ENCODE results near the gene C12orf57.

Gene C12orf57

DNA sequence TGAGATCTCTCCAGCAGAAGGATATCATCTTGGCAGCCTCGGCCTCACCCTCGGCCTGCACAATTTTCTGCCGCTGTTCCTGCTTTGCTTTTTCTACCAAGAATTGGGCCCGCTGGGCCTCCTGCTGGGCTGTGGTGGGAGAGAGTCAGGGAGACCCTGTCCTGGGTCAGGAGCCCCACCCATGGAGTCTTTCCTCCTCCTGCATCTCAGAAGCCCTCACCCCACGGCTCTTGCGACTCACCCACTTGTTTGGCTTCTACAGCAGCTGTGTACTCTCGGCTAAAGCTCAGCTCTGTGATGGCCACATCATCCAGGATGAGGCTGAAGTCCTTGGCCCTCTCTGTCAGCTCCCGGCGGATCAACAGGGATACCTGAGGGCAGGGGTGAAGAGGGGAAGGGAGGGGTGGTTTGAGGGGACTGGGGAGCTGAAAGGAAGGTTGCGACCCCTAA is 23.9 kb downstream of the C12orf57 start:
- H2AFZ ChIP-seq (ENCODE audit: low read length), result no peak overlapping the region
- H4K20me1 ChIP-seq (ENCODE audit: insufficient read depth, low read length), result no peaks in the 10 kb centered on the region
- no peak for DNase-seq
- no peak overlapping the region for H3K4me3 ChIP-seq (ENCODE audit: low read length)
- H3K9ac ChIP-seq (ENCODE audit: low read length), result no peak overlapping the region
- peaks cover 61% of the 10 kb centered on the region for H3K79me2 ChIP-seq (ENCODE audit: low read length)
- peaks cover 57% of the 10 kb centered on the region for H3F3A ChIP-seq (ENCODE audit: insufficient read depth, low read length)
- no peaks in the 10 kb centered on the region for H3K9me3 ChIP-seq (replicated peaks; ENCODE audit: insufficient read depth, low read length)
- no peaks in the 10 kb centered on the region for H3K27me3 ChIP-seq (replicated peaks; ENCODE audit: insufficient read depth, low read length)
- peaks cover 18% of the 10 kb centered on the region for H3K36me3 ChIP-seq (replicated peaks; ENCODE audit: insufficient read depth, low read length)
- TF ChIP-seq EZH2 (optimal IDR thresholded peaks at IDR 0.05; ENCODE audit: low read depth, low read length) (no peak), EZH2phosphoT487 (IDR thresholded peaks at IDR 0.05; ENCODE audit: low read length) (no peak), CTCF (IDR thresholded peaks at IDR 0.05; ENCODE audit: low read length) (no peak)
- H3K27ac ChIP-seq (ENCODE audit: low read length), result no peak overlapping the region
- H3K4me1 ChIP-seq (ENCODE audit: low read length), result peaks cover 38% of the 10 kb centered on the region
- no peaks in the 10 kb centered on the region for H3K9me2 ChIP-seq (replicated peaks; ENCODE audit: insufficient read depth, low read length)
- H3K4me2 ChIP-seq (ENCODE audit: low read depth, low read length), result no peak overlapping the region

- H4K20me1 ChIP-seq (ENCODE audit: insufficient read depth, low read length), result no peaks in the 10 kb centered on the region
- peaks cover 42% of the 10 kb centered on the region for H3K4me1 ChIP-seq (ENCODE audit: low read length)
- H3K36me3 ChIP-seq (replicated peaks; ENCODE audit: insufficient read depth, low read length), result peaks cover 18% of the 10 kb centered on the region
- H3K9ac ChIP-seq (ENCODE audit: low read length), result peak overlapping the region; percentile 94; the same call in 1 of the 2 replicates
- peaks cover 69% of the 10 kb centered on the region for H3K79me2 ChIP-seq (ENCODE audit: low read length)
- no peak for TF ChIP-seq EZH2phosphoT487 (IDR thresholded peaks at IDR 0.05; ENCODE audit: low read length)
- H3F3A ChIP-seq (ENCODE audit: insufficient read depth, low read length), result peaks cover 57% of the 10 kb centered on the region
- no peak overlapping the region for H3K4me3 ChIP-seq (ENCODE audit: low read length)
- no peak overlapping the region for H3K27ac ChIP-seq (ENCODE audit: low read length)
- H3K4me2 ChIP-seq (ENCODE audit: low read depth, low read length), result peak overlapping the region; percentile 98; the same call in 1 of the 2 replicates
- no peaks in the 10 kb centered on the region for H3K27me3 ChIP-seq (replicated peaks; ENCODE audit: insufficient read depth, low read length)
- no peak overlapping the region for H2AFZ ChIP-seq (ENCODE audit: low read length)
- no peak for DNase-seq
- no peaks in the 10 kb centered on the region for H3K9me2 ChIP-seq (replicated peaks; ENCODE audit: insufficient read depth, low read length)
- no peaks in the 10 kb centered on the region for H3K9me3 ChIP-seq (replicated peaks; ENCODE audit: insufficient read depth, low read length)
Observed at GRCh38 chr12:6968426-6968825, 24.6 kb downstream of the C12orf57 start.

DNA sequence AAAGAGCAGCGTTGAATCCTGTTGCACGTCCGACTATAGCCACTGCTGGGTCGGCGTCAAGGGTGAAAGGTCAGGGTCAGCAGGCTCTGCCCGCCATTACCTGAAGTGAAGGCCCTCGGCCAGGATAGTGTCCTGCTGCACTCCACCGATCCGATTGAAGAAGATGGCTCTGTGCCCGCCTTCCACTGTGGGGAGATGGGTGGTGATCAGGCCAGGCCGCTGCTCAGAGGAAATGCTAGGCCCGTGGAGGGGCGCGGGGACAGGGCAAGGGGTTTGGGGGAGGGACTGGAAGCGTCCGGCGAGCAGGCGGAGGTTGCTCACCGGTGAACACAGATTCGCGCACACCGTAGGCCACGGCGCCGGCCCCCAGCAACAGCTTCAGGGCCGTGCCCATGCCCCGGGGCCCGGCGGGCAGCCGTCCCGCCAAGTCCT is 26.3 kb downstream of the C12orf57 start:
- Histone ChIP-seq H3K9ac (ENCODE audit: low read length) (peak overlapping the region; percentile 94), H3K9me2 (replicated peaks; ENCODE audit: insufficient read depth, low read length) (no peaks in the 10 kb centered on the region), H3F3A (ENCODE audit: insufficient read depth, low read length) (peaks cover 58% of the 10 kb centered on the region), H3K36me3 (replicated peaks; ENCODE audit: insufficient read depth, low read length) (peaks cover 22% of the 10 kb centered on the region), H3K79me2 (ENCODE audit: low read length) (peaks cover 79% of the 10 kb centered on the region), H3K4me2 (ENCODE audit: low read depth, low read length) (peak overlapping the region; percentile 98), H3K4me3 (ENCODE audit: low read length) (peak overlapping the region; percentile 99), H2AFZ (ENCODE audit: low read length) (peak overlapping the region; percentile 14; the same call in 1 of the 2 replicates), H3K27me3 (replicated peaks; ENCODE audit: insufficient read depth, low read length) (no peaks in the 10 kb centered on the region), H3K9me3 (replicated peaks; ENCODE audit: insufficient read depth, low read length) (no peaks in the 10 kb centered on the region), H3K27ac (ENCODE audit: low read length) (peak overlapping the region; percentile 83), H3K4me1 (ENCODE audit: low read length) (peaks cover 46% of the 10 kb centered on the region), H4K20me1 (ENCODE audit: insufficient read depth, low read length) (no peaks in the 10 kb centered on the region)
- no peak for DNase-seq
- TF ChIP-seq CTCF (IDR thresholded peaks at IDR 0.05; ENCODE audit: low read length), result no peak
- no peak for TF ChIP-seq EZH2 (optimal IDR thresholded peaks at IDR 0.05; ENCODE audit: low read depth, low read length)
- TF ChIP-seq EZH2phosphoT487 (IDR thresholded peaks at IDR 0.05; ENCODE audit: low read length), result no peak

DNA sequence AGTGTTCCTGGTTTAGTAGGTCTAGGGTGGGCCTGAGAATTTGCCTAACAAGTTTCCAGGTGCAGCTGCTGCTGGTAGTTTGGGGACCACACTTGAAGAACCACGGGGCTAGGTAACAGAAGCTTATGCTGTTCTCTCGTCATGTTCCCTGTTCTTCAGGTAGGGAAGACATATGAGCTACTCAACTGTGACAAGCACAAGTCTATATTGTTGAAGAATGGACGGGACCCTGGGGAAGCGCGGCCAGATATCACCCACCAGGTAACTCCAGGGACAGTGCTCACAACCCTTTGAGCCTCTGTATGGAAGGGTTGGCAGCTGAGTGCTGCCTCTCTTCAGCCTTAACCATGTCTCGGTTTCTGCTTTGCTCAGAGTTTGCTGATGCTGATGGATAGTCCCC is 30.4 kb downstream of the C12orf57 start:
- no peak overlapping the region for H3K9ac ChIP-seq (ENCODE audit: low read length)
- H3K9me2 ChIP-seq (replicated peaks; ENCODE audit: insufficient read depth, low read length), result no peaks in the 10 kb centered on the region
- peak overlapping the region; percentile 18; the same call in 1 of the 2 replicates for H3K4me2 ChIP-seq (ENCODE audit: low read depth, low read length)
- H3K79me2 ChIP-seq (ENCODE audit: low read length), result peaks cover 68% of the 10 kb centered on the region
- no peak overlapping the region for H2AFZ ChIP-seq (ENCODE audit: low read length)
- TF ChIP-seq EZH2phosphoT487 (IDR thresholded peaks at IDR 0.05; ENCODE audit: low read length) (no peak), EZH2 (optimal IDR thresholded peaks at IDR 0.05; ENCODE audit: low read depth, low read length) (no peak), CTCF (IDR thresholded peaks at IDR 0.05; ENCODE audit: low read length) (no peak)
- no peak for DNase-seq
- H4K20me1 ChIP-seq (ENCODE audit: insufficient read depth, low read length), result no peaks in the 10 kb centered on the region
- H3K4me1 ChIP-seq (ENCODE audit: low read length), result peaks cover 51% of the 10 kb centered on the region
- H3K27ac ChIP-seq (ENCODE audit: low read length), result peak overlapping the region; percentile 83; the same call in 1 of the 2 replicates
- H3K9me3 ChIP-seq (replicated peaks; ENCODE audit: insufficient read depth, low read length), result no peaks in the 10 kb centered on the region
- H3K4me3 ChIP-seq (ENCODE audit: low read length), result no peak overlapping the region
- 0 out of 2 replicates have a peak, but pooled peaks cover 7% of the 10 kb centered on the region for H3K36me3 ChIP-seq (replicated peaks; ENCODE audit: insufficient read depth, low read length)
- H3K27me3 ChIP-seq (replicated peaks; ENCODE audit: insufficient read depth, low read length), result no peaks in the 10 kb centered on the region
- peaks cover 36% of the 10 kb centered on the region for H3F3A ChIP-seq (ENCODE audit: insufficient read depth, low read length)
